Keratinocyte (primary cell): Measurements from ENCODE around the gene OPN5. TPM values are rescaled to one million over a fixed set of nuclear protein-coding genes. Genes with fewer than 3 reads are reported as not detected.

ENCODE experiments used
- DNase-seq: peaks from one replicate; pipeline ENCODE4 v3.0.0-alpha.2; 2011; ENCODE audit warnings: low read depth, missing footprints, low spot score
- FAIRE-seq: peaks from 2 replicates; lab custom pipeline; 2011; peaks lifted over from hg19 to GRCh38; lab: Jason Lieb, UNC
- H2AFZ ChIP-seq: 2 replicates; pipeline ENCODE4 v1.6.0; 2012; ENCODE audit warnings: low read length, control low read depth, inconsistent platforms; ENCODE audit not compliant: control insufficient read depth
- H3K27ac ChIP-seq: 2 replicates; pipeline ENCODE4 v1.5.1; 2011; ENCODE audit warnings: low read length; ENCODE audit not compliant: control insufficient read depth, insufficient read depth
- H3K27me3 ChIP-seq: 3 replicates; pipeline ENCODE4 v1.6.0; 2011; ENCODE audit warnings: low read length; ENCODE audit not compliant: control insufficient read depth, insufficient read depth; ENCODE audit errors: extremely low read depth
- H3K36me3 ChIP-seq, 2 experiments: 2 replicates in 1 of 2; 3 replicates in 1 of 2; pipeline ENCODE4 v1.5.1; 2011; ENCODE audit warnings: low read length in 2 of 2, mild to moderate bottlenecking in 1 of 2; ENCODE audit not compliant: control insufficient read depth in 2 of 2, insufficient read depth in 2 of 2; ENCODE audit errors: extremely low read depth in 1 of 2
- H3K4me1 ChIP-seq: 3 replicates; pipeline ENCODE4 v1.5.1; 2011; ENCODE audit warnings: low read length; ENCODE audit not compliant: control insufficient read depth, insufficient read depth; ENCODE audit errors: extremely low read depth
- H3K4me2 ChIP-seq: 3 replicates; pipeline ENCODE4 v1.6.0; 2011; ENCODE audit warnings: low read depth, low read length; ENCODE audit not compliant: control insufficient read depth, insufficient read depth; ENCODE audit errors: extremely low read depth
- H3K4me3 ChIP-seq, 3 experiments: fragments of 200-600 bp in 1 of 3; sonication (generic) in 1 of 3; 2 replicates in 2 of 3; 3 replicates in 1 of 3; pipeline ENCODE4 v1.5.1; 2011 to 2016; ENCODE audit warnings: low read length in 3 of 3, mild to moderate bottlenecking in 3 of 3, control low read depth in 2 of 3, inconsistent platforms in 1 of 3, low read depth in 1 of 3, mixed read lengths in 1 of 3, mixed run types in 1 of 3, moderate library complexity in 1 of 3; ENCODE audit not compliant: control insufficient read depth in 2 of 3, insufficient read depth in 2 of 3; ENCODE audit errors: extremely low read depth in 1 of 3
- H3K79me2 ChIP-seq: 2 replicates; pipeline ENCODE4 v1.6.0; 2012; ENCODE audit warnings: low read length; ENCODE audit not compliant: control insufficient read depth, insufficient read depth
- H3K9ac ChIP-seq: 3 replicates; pipeline ENCODE4 v1.6.0; 2011; ENCODE audit warnings: low read length; ENCODE audit not compliant: control insufficient read depth, insufficient read depth; ENCODE audit errors: extremely low read depth
- H3K9me1 ChIP-seq: 3 replicates; pipeline ENCODE4 v1.6.0; 2011; ENCODE audit warnings: low read length; ENCODE audit not compliant: control insufficient read depth, insufficient read depth; ENCODE audit errors: extremely low read depth
- H3K9me3 ChIP-seq: 2 replicates; pipeline ENCODE4 v1.5.1; 2012; ENCODE audit warnings: low read depth, low read length; ENCODE audit not compliant: control insufficient read depth
- H4K20me1 ChIP-seq: 3 replicates; pipeline ENCODE4 v1.6.0; 2011; ENCODE audit warnings: low read length; ENCODE audit not compliant: control insufficient read depth, insufficient read depth; ENCODE audit errors: extremely low read depth
- EZH2 ChIP-seq: IDR thresholded peaks from one replicate; pipeline ENCODE4 v1.6.1; 2012; ENCODE audit warnings: inconsistent platforms, mild to moderate bottlenecking, low read length, moderate library complexity
- dilution Hi-C: fragments of 300-500 bp; cut with MboI; formaldehyde crosslinking; loops from one replicate; pipeline ENCODE4 v1.7.0; 2020; ENCODE audit warnings: low sequenced_read_pairs; ENCODE audit not compliant: extremely low pct_ligation_motif_present
- polyA plus RNA-seq, 5 experiments: library from polyadenylated mRNA; depleted of rRNA in 3 of 5; stranded (reverse) in 3 of 5; stranded (forward) in 1 of 5; unstranded in 1 of 5; fragments of >200 nt; gene quantifications; 1 replicate in 1 of 5; 2 replicates in 3 of 5; 3 replicates in 1 of 5; pipeline versions ENCODE4 v1.2.1 to v1.2.3, GENCODE V29; 2011 to 2012; ENCODE audit warnings: missing spikeins in 2 of 5, low read depth in 1 of 5, low replicate concordance in 1 of 5
- TF ChIP-seq, protein P1 (sequence below), 3 experiments: IDR thresholded peaks in 1 of 3; conservative IDR thresholded peaks in 1 of 3; optimal IDR thresholded peaks in 1 of 3; 2 replicates in 2 of 3; 3 replicates in 1 of 3; pipeline versions ENCODE3 to v1.5.1; 2011; ENCODE audit warnings: low read length in 3 of 3, mild to moderate bottlenecking in 3 of 3, moderate library complexity in 2 of 3, control low read depth in 1 of 3, inconsistent platforms in 1 of 3; ENCODE audit not compliant: insufficient read depth in 2 of 3; ENCODE audit errors: extremely low read depth in 1 of 3

Gene OPN5
- polyA plus RNA-seq, 1 donor (not counting 4 experiments of a cell fraction or from before 2014, with no cell fraction given): not detected

DNA sequence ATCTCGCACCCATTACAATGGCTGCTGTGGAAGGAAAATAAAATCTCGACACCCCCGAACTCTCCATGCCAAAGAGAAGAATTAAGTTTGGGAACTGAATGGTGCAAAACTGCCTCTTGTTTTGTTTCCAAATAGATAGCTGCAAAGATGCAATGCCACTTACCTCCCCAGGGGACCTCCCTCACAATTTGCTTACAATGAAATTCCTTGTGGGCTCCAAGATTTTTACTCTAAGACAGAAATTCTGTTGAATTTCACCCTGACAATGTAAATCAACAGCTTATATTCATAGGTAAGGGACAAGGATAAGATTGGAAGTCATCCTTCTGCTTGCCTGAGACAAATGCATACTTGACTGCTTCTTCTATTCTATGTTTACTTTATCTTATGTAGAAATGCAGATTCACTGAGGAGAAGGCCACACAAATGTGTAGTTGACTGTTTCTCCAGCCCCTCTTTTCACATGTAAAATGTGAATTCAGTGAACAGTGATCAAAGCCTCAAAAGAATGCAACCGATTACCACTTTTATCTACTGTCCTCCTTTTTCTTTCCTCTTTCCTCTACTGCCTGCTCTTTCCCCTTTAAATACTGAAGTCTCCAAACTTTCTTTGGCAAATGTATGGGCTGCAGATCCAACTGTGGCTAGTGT is 46.9 kb upstream of the OPN5 start:
- TF ChIP-seq EZH2: no peak
- Histone ChIP-seq H2AFZ (no peak overlapping the region), H3K4me1 (peaks cover 16% of the 10 kb centered on the region), H3K9me3 (no peaks in the 10 kb centered on the region), H3K9ac (no peak overlapping the region), H3K79me2 (no peaks in the 10 kb centered on the region), H3K36me3 (no peaks in the 10 kb centered on the region), H3K27ac (no peak overlapping the region), H3K4me3 (no peak overlapping the region), H4K20me1 (no peaks in the 10 kb centered on the region), H3K9me1 (no peaks in the 10 kb centered on the region), H3K27me3 (no peaks in the 10 kb centered on the region), H3K4me2 (no peak overlapping the region)
- FAIRE-seq (no peak), DNase-seq (no peak)
- dilution Hi-C loops: no loop called here

DNA sequence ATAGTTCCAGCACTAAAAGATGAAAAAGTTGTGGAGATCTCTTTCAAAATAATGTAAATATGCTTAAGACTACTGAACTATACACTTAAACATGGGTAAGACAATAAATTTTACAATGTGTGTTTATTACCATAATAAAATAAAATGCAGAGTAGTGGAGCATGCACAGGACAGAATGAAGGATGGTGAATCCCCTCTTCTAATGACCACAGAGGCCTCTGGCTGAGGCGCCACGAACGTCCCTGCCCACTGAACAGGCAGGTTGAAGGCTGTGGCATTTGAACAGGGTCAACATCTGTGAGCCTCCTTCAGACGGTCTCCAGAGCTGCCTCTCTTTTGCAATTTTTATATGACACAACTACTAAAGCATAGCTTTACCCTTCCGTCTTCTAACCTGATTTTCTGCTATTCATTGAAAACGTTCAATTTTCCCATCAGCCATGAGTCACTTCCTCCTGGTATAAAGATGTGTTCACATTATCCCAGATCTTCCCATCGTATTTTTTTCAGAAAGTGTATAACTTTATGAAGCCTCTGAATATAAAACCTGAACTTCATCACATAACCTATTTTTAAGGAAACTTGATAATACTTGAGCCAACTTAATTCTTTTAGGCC is 45.6 kb upstream of the OPN5 start:
- Histone ChIP-seq H2AFZ (no peak overlapping the region), H4K20me1 (no peaks in the 10 kb centered on the region), H3K27ac (no peak overlapping the region), H3K36me3 (no peaks in the 10 kb centered on the region), H3K9ac (no peak overlapping the region), H3K9me1 (no peaks in the 10 kb centered on the region), H3K27me3 (no peaks in the 10 kb centered on the region), H3K9me3 (no peaks in the 10 kb centered on the region), H3K4me2 (no peak overlapping the region), H3K4me3 (no peak overlapping the region), H3K4me1 (peaks cover 13% of the 10 kb centered on the region), H3K79me2 (no peaks in the 10 kb centered on the region)
- TF ChIP-seq EZH2: no peak
- TF ChIP-seq, protein P1, sequence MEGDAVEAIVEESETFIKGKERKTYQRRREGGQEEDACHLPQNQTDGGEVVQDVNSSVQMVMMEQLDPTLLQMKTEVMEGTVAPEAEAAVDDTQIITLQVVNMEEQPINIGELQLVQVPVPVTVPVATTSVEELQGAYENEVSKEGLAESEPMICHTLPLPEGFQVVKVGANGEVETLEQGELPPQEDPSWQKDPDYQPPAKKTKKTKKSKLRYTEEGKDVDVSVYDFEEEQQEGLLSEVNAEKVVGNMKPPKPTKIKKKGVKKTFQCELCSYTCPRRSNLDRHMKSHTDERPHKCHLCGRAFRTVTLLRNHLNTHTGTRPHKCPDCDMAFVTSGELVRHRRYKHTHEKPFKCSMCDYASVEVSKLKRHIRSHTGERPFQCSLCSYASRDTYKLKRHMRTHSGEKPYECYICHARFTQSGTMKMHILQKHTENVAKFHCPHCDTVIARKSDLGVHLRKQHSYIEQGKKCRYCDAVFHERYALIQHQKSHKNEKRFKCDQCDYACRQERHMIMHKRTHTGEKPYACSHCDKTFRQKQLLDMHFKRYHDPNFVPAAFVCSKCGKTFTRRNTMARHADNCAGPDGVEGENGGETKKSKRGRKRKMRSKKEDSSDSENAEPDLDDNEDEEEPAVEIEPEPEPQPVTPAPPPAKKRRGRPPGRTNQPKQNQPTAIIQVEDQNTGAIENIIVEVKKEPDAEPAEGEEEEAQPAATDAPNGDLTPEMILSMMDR (optimal IDR thresholded peaks at IDR 0.05 in 1 of 3, IDR thresholded peaks at IDR 0.05 in 1 of 3, conservative IDR thresholded peaks at IDR 0.05 in 1 of 3; ENCODE audit: extremely low read depth in 1 of 3, insufficient read depth in 2 of 3, low read length in 3 of 3): no peak
- DNase-seq (no peak), FAIRE-seq (no peak)
- dilution Hi-C loops: no loop called here
